H9 (cell line): Measurements from ENCODE around the gene ANAPC13. TPM values are rescaled to one million over a fixed set of nuclear protein-coding genes. Genes with fewer than 3 reads are reported as not detected.

Experiments
- DNase-seq: peaks from one replicate; pipeline ENCODE4 v3.0.0-alpha.2; 2017
- H2AFZ ChIP-seq: one replicate; pipeline ENCODE4 v1.6.1; 2013; ENCODE audit warnings: mild to moderate bottlenecking, low read length, control low read depth, moderate library complexity
- H2AK5ac ChIP-seq: 2 replicates; pipeline ENCODE4 v1.6.1; 2013; ENCODE audit warnings: low read length, control low read depth, mixed read lengths; ENCODE audit not compliant: insufficient read length
- H2BK120ac ChIP-seq: one replicate; pipeline ENCODE4 v1.6.1; 2013; ENCODE audit warnings: low read depth, mild to moderate bottlenecking, low read length, control low read depth, inconsistent platforms; ENCODE audit not compliant: poor library complexity, severe bottlenecking
- H2BK12ac ChIP-seq: 2 replicates; pipeline ENCODE4 v1.6.1; 2013; ENCODE audit warnings: low read length, control low read depth, mixed read lengths, low read depth; ENCODE audit not compliant: insufficient read length
- H2BK15ac ChIP-seq: 2 replicates; pipeline ENCODE4 v1.6.1; 2013; ENCODE audit warnings: low read depth, low read length, control low read depth
- H2BK20ac ChIP-seq: one replicate; pipeline ENCODE4 v1.6.1; 2013; ENCODE audit warnings: low read depth, mild to moderate bottlenecking, low read length, control low read depth, inconsistent platforms; ENCODE audit not compliant: poor library complexity, severe bottlenecking
- H2BK5ac ChIP-seq: 2 replicates; pipeline ENCODE4 v1.6.1; 2013; ENCODE audit warnings: low read length, control low read depth, mixed read lengths; ENCODE audit not compliant: insufficient read length
- H3K14ac ChIP-seq: 2 replicates; pipeline ENCODE4 v1.6.1; 2013; ENCODE audit warnings: low read length, control low read depth; ENCODE audit not compliant: insufficient read depth
- H3K18ac ChIP-seq: 2 replicates; pipeline ENCODE4 v1.6.1; 2013; ENCODE audit warnings: low read depth, mild to moderate bottlenecking, mixed read lengths, low read length, control low read depth; ENCODE audit not compliant: insufficient read length
- H3K23ac ChIP-seq: 2 replicates; pipeline ENCODE4 v1.6.1; 2013; ENCODE audit warnings: low read length, control low read depth, mixed read lengths, low read depth; ENCODE audit not compliant: insufficient read length
- H3K23me2 ChIP-seq: 2 replicates; pipeline ENCODE4 v1.6.1; 2013; ENCODE audit warnings: low read depth, mild to moderate bottlenecking, mixed read lengths, low read length, control low read depth; ENCODE audit not compliant: insufficient read length, poor library complexity, severe bottlenecking
- H3K27ac ChIP-seq: 2 replicates; pipeline ENCODE4 v1.5.1; 2013; ENCODE audit warnings: low read length, control low read depth, mixed read lengths, low read depth; ENCODE audit not compliant: insufficient read length
- H3K27me3 ChIP-seq: 2 replicates; pipeline ENCODE4 v1.6.1; 2013; ENCODE audit warnings: low read length, control low read depth, inconsistent platforms; ENCODE audit not compliant: insufficient read depth
- H3K4ac ChIP-seq: 2 replicates; pipeline ENCODE4 v1.6.1; 2013; ENCODE audit warnings: low read depth, mild to moderate bottlenecking, control low read depth, inconsistent platforms, low read length, moderate library complexity
- H3K4me1 ChIP-seq: 2 replicates; pipeline ENCODE4 v1.6.1; 2013; ENCODE audit warnings: low read length, control low read depth, inconsistent platforms; ENCODE audit not compliant: insufficient read depth
- H3K4me2 ChIP-seq: 2 replicates; pipeline ENCODE4 v1.6.1; 2013; ENCODE audit warnings: low read length, control low read depth, mixed read lengths; ENCODE audit not compliant: insufficient read length, insufficient read depth
- H3K56ac ChIP-seq: 2 replicates; pipeline ENCODE4 v1.6.1; 2013; ENCODE audit warnings: low read depth, mild to moderate bottlenecking, mixed read lengths, low read length, control low read depth; ENCODE audit not compliant: insufficient read length
- H3K79me1 ChIP-seq: 2 replicates; pipeline ENCODE4 v1.6.1; 2013; ENCODE audit warnings: low read depth, mild to moderate bottlenecking, moderate library complexity, low read length, control low read depth, inconsistent platforms; ENCODE audit not compliant: insufficient read depth, poor library complexity, severe bottlenecking
- H3K79me2 ChIP-seq: 2 replicates; pipeline ENCODE4 v1.6.1; 2013; ENCODE audit warnings: low read length, control low read depth, inconsistent platforms; ENCODE audit not compliant: insufficient read depth
- H3K9ac ChIP-seq: 2 replicates; pipeline ENCODE4 v1.6.1; 2013; ENCODE audit warnings: low read length, control low read depth, mixed read lengths; ENCODE audit not compliant: insufficient read length; ENCODE audit errors: extremely low read depth
- H3K9me3 ChIP-seq: one replicate; pipeline ENCODE4 v1.6.1; 2013; ENCODE audit warnings: low read depth, low read length, inconsistent platforms; ENCODE audit not compliant: control insufficient read depth
- H3T11ph ChIP-seq: one replicate; pipeline ENCODE4 v1.6.1; 2013; ENCODE audit warnings: mild to moderate bottlenecking, low read length, control low read depth, inconsistent platforms
- H4K20me1 ChIP-seq: one replicate; pipeline ENCODE4 v1.6.1; 2013; ENCODE audit not compliant: control insufficient read depth, insufficient read length, insufficient read depth
- H4K5ac ChIP-seq: 2 replicates; pipeline ENCODE4 v1.6.1; 2013; ENCODE audit warnings: low read depth, mild to moderate bottlenecking, mixed read lengths, low read length, control low read depth; ENCODE audit not compliant: insufficient read length
- H4K8ac ChIP-seq: replicated peaks from 2 replicates; pipeline ENCODE4 v1.6.1; 2013; ENCODE audit warnings: low read length, control low read depth, mixed read lengths, low read depth; ENCODE audit not compliant: insufficient read length
- H4K91ac ChIP-seq: 2 replicates; pipeline ENCODE4 v1.6.1; 2013; ENCODE audit warnings: low read depth, mild to moderate bottlenecking, moderate library complexity, mixed read lengths, low read length, control low read depth; ENCODE audit not compliant: insufficient read length
- H3K27ac Mint-ChIP-seq, 3 experiments: 2 replicates in 2 of 3; 3 replicates in 1 of 3; pipeline ENCODE4 v1.8.0; 2020 to 2021; ENCODE audit warnings: mixed read lengths in 3 of 3, mild to moderate bottlenecking in 1 of 3, moderate library complexity in 1 of 3
- H3K27me3 Mint-ChIP-seq: 2 replicates; pipeline ENCODE4 v1.8.0; 2021; ENCODE audit warnings: low read depth, mild to moderate bottlenecking, moderate library complexity, mixed read lengths
- H3K36me3 Mint-ChIP-seq, 3 experiments: 2 replicates in 2 of 3; 3 replicates in 1 of 3; pipeline ENCODE4 v1.8.0; 2020 to 2021; ENCODE audit warnings: low read depth in 3 of 3, mixed read lengths in 3 of 3; ENCODE audit not compliant: insufficient read depth in 1 of 3
- H3K4me1 Mint-ChIP-seq, 2 experiments: 2 replicates each; pipeline ENCODE4 v1.8.0; 2020; ENCODE audit warnings: mixed read lengths in 2 of 2
- H3K4me3 Mint-ChIP-seq, 2 experiments: 2 replicates in 1 of 2; 3 replicates in 1 of 2; pipeline ENCODE4 v1.8.0; 2020 to 2021; ENCODE audit warnings: mild to moderate bottlenecking in 2 of 2, mixed read lengths in 2 of 2, moderate library complexity in 1 of 2
- H3K9me3 Mint-ChIP-seq, 2 experiments: 2 replicates in 1 of 2; 3 replicates in 1 of 2; pipeline ENCODE4 v1.8.0; 2020; ENCODE audit warnings: mild to moderate bottlenecking in 2 of 2, mixed read lengths in 2 of 2, moderate library complexity in 1 of 2
- WGBS: extraction: QIAGEN DNeasy Blood & Tissue Kit; methylation state at CpG from one replicate; pipeline ENCODE4 v1.1.7; 2013; ENCODE audit warnings: missing lambda C conversion rate, low lambda C conversion rate, mixed read lengths; ENCODE audit not compliant: insufficient read length; ENCODE audit errors: extremely low coverage; 5-methylcytosine and 5-hydroxymethylcytosine counted together
- total RNA-seq: library from RNA; stranded (reverse); gene quantifications from 2 replicates; pipeline ENCODE4 v1.2.1, GENCODE V29; 2021
- TF ChIP-seq, protein P1 (sequence below): fragments of 200-600 bp; sonication (generic); conservative IDR thresholded peaks from 3 replicates; pipeline ENCODE4 v1.8.0; 2021; ENCODE audit warnings: antibody characterized with exemption, mild to moderate bottlenecking

Gene ANAPC13
- total RNA-seq, 1 experiment from 2014 or later: 42.8 TPM

GRCh38 chr3:134458406-134458945, 27.3 kb downstream of the ANAPC13 start:
- DNase-seq: no peak
- Histone ChIP-seq H4K8ac (no peak overlapping the region), H3K79me1 (no peaks in the 10 kb centered on the region), H4K20me1 (no peaks in the 10 kb centered on the region), H3K9ac (no peak overlapping the region), H3K79me2 (no peaks in the 10 kb centered on the region), H2BK120ac (no peak overlapping the region), H2BK12ac (no peak overlapping the region), H3T11ph (no peak overlapping the region), H3K4ac (no peak overlapping the region), H2AK5ac (no peak overlapping the region), H3K14ac (no peak overlapping the region), H3K18ac (no peak overlapping the region), H2AFZ (no peak overlapping the region), H3K23ac (no peak overlapping the region), H3K27me3 (no peaks in the 10 kb centered on the region), H3K23me2 (no peaks in the 10 kb centered on the region), H2BK5ac (no peak overlapping the region), H3K4me2 (no peak overlapping the region), H2BK20ac (no peak overlapping the region), H3K27ac (no peak overlapping the region), H3K9me3 (no peaks in the 10 kb centered on the region), H3K56ac (no peak overlapping the region), H2BK15ac (no peak overlapping the region), H3K4me1 (peaks cover 2% of the 10 kb centered on the region; the same call in 1 of the 2 replicates), H4K91ac (no peak overlapping the region), H4K5ac (no peak overlapping the region)
- Mint-ChIP-seq H3K27ac (no peak overlapping the region), H3K27me3 (peaks cover 2% of the 10 kb centered on the region; the same call in 1 of the 2 replicates), H3K9me3 (no peaks in the 10 kb centered on the region), H3K36me3 (no peaks in the 10 kb centered on the region), H3K4me3 (no peak overlapping the region), H3K4me1 (peaks cover 19 to 24% of the 10 kb centered on the region in 2 experiments)
- WGBS: no CpG with 5 or more reads among the region's 10 CpGs
- TF ChIP-seq, protein P1, sequence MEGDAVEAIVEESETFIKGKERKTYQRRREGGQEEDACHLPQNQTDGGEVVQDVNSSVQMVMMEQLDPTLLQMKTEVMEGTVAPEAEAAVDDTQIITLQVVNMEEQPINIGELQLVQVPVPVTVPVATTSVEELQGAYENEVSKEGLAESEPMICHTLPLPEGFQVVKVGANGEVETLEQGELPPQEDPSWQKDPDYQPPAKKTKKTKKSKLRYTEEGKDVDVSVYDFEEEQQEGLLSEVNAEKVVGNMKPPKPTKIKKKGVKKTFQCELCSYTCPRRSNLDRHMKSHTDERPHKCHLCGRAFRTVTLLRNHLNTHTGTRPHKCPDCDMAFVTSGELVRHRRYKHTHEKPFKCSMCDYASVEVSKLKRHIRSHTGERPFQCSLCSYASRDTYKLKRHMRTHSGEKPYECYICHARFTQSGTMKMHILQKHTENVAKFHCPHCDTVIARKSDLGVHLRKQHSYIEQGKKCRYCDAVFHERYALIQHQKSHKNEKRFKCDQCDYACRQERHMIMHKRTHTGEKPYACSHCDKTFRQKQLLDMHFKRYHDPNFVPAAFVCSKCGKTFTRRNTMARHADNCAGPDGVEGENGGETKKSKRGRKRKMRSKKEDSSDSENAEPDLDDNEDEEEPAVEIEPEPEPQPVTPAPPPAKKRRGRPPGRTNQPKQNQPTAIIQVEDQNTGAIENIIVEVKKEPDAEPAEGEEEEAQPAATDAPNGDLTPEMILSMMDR: no peak
